ENCODE data around the gene CACFD1.
"Not testable (repeated sequence)": the region's sequence is repeated elsewhere in the genome, so short reads cannot be mapped to it uniquely, and the experiment has no call there.

CACFD1 gene

GRCh38 chr9:133440874-133441273, 18.9 kb upstream of the CACFD1 start:
- DNase-seq (ENCODE audit: low spot score): no peak

GRCh38 chr9:133441571-133441970, 18.2 kb upstream of the CACFD1 start:
- DNase-seq (ENCODE audit: low spot score): no peak

- no peak for DNase-seq (ENCODE audit: low spot score)
Measured at GRCh38 chr9:133443248-133443647, 16.5 kb upstream of the CACFD1 start.

- no peak for DNase-seq (ENCODE audit: low spot score)
Measured at GRCh38 chr9:133443982-133444381, 15.8 kb upstream of the CACFD1 start.

GRCh38 chr9:133445293-133445969, 14.3 kb upstream of the CACFD1 start:
- DNase-seq (ENCODE audit: low spot score): no peak

GRCh38 chr9:133448487-133448972, 11.2 kb upstream of the CACFD1 start:
- DNase-seq (ENCODE audit: low spot score): no peak

- no peak for DNase-seq (ENCODE audit: low spot score)
Measured at GRCh38 chr9:133449760-133450159, 10.0 kb upstream of the CACFD1 start.

GRCh38 chr9:133451865-133452264, 7.9 kb upstream of the CACFD1 start:
- not testable (repeated sequence) for DNase-seq (ENCODE audit: low spot score)

- DNase-seq (ENCODE audit: low spot score): no peak
Measured at GRCh38 chr9:133452562-133452961, 7.2 kb upstream of the CACFD1 start.

GRCh38 chr9:133453651-133454050, 6.1 kb upstream of the CACFD1 start:
- no peak for DNase-seq (ENCODE audit: low spot score)

- no peak for DNase-seq (ENCODE audit: low spot score)
Measured at GRCh38 chr9:133454325-133454724, 5.5 kb upstream of the CACFD1 start.

- DNase-seq (ENCODE audit: low spot score): no peak
Measured at GRCh38 chr9:133454943-133455673, 4.7 kb upstream of the CACFD1 start.

- DNase-seq (ENCODE audit: low spot score): no peak
Measured at GRCh38 chr9:133455936-133456335, 3.8 kb upstream of the CACFD1 start.

- no peak for DNase-seq (ENCODE audit: low spot score)
Measured at GRCh38 chr9:133456409-133456808, 3.4 kb upstream of the CACFD1 start.

- DNase-seq (ENCODE audit: low spot score): no peak
Measured at GRCh38 chr9:133457233-133457632, 2.5 kb upstream of the CACFD1 start.

- no peak for DNase-seq (ENCODE audit: low spot score)
Measured at GRCh38 chr9:133457748-133458147, 2.0 kb upstream of the CACFD1 start.

- DNase-seq (ENCODE audit: low spot score): no peak
Measured at GRCh38 chr9:133458643-133459312, 1.0 kb upstream of the CACFD1 start.

- peak; percentile 75 for DNase-seq (ENCODE audit: low spot score)
Measured at GRCh38 chr9:133460405-133461175, 812 bp downstream of the CACFD1 start.

GRCh38 chr9:133461975-133462374, 2.2 kb downstream of the CACFD1 start:
- no peak for DNase-seq (ENCODE audit: low spot score)

- DNase-seq (ENCODE audit: low spot score): no peak
Measured at GRCh38 chr9:133463234-133463863, 3.6 kb downstream of the CACFD1 start.

GRCh38 chr9:133463864-133464615, 4.3 kb downstream of the CACFD1 start:
- DNase-seq (ENCODE audit: low spot score): no peak
